Nucleus accumbens (tissue), 56 donors: ENCODE results near the gene PLTP.
A peak's percentile ranks its signal among the peaks of the same experiment; 100 is the strongest.
"Not testable (repeated sequence)": the region's sequence is repeated elsewhere in the genome, so short reads cannot be mapped to it uniquely, and the experiment has no call there.

Experiments used
- DNase-seq, 56 donors: peaks; one replicate each; lab custom pipeline; 2025; lab: John Stamatoyannopoulos, UW

Gene PLTP, protein sequence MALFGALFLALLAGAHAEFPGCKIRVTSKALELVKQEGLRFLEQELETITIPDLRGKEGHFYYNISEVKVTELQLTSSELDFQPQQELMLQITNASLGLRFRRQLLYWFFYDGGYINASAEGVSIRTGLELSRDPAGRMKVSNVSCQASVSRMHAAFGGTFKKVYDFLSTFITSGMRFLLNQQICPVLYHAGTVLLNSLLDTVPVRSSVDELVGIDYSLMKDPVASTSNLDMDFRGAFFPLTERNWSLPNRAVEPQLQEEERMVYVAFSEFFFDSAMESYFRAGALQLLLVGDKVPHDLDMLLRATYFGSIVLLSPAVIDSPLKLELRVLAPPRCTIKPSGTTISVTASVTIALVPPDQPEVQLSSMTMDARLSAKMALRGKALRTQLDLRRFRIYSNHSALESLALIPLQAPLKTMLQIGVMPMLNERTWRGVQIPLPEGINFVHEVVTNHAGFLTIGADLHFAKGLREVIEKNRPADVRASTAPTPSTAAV

DNA sequence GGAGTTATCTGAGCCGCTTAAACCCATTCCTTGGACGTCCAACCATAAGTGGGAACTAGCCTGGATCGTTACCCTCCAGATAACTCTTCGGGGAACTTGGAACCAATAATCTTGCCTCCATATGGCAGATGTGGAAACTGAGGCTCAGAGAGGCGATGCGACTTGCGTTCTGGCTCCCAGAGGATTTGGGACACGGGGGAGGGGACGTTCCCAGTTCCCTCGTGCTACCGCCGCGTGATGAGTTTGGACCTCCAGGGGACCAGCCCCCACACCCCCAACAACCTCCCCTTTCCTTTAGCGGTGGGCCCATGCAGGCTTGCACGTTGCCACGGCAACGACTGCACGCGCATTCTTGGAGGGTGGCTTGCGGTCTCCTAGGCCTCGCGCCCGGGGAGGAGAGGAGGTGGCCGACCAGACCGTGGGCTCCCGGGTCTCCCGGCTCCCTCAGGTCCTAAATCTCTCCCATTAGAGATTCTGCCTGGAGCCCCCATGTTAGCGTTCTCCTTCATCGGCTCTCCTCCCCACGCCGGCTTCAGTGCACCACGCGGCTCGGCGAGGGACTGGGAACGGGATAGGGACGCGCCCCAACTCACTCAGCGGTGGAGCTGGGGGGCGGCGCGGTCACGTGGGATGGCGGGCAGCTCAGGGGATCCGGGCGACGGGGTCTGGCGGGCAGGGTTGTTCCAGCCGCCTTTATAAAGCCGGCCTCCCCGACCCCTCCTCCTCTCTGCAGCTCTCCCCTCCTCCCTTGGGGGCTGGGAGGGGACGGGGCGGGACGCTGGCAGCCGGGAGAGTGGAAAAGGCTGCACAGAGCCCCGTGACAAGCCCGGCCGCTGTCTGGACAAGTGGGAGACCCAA is at the start of gene PLTP:
TSS of gene PLTP (minus strand) at position 670 of the 858 bp plus-strand sequence. CDS start 703 bp downstream, outside the sequence.
- peak in 52 of 56 donors; percentile 22 to 86 (median 60) for DNase-seq

DNA sequence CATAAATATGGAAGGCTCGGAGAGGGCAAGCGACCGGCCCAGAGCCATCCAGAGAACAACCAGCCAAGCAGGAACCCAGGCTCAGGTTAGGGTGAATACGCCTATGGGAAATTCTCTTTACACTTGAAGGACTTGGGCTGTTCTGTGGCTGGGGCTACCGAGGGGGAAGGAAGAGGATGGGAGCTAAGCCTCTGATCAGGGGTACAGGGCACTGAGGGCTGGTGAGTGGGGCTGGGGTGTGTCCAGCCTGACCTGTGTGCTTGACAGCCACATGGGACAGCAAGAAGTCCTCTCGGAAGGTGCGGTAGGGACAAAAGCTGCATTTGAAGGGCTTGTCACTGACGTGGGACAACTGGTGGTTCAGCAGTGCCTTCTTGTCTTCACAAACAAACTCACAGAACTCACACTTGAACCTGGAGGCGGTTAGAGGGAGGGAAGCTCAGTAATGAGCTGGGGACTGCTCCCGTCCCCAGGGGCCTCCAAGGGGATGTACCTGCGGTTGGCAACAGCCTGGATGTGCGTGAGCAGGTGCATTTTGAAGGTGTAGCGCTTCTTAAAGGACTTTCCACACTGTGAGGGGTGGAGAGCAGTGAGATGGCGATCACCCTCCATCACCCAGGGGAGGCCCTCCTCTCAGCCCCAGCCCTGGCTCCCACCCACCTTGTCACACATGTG is 48.1 kb upstream of the PLTP start:
- no peak for DNase-seq

DNA sequence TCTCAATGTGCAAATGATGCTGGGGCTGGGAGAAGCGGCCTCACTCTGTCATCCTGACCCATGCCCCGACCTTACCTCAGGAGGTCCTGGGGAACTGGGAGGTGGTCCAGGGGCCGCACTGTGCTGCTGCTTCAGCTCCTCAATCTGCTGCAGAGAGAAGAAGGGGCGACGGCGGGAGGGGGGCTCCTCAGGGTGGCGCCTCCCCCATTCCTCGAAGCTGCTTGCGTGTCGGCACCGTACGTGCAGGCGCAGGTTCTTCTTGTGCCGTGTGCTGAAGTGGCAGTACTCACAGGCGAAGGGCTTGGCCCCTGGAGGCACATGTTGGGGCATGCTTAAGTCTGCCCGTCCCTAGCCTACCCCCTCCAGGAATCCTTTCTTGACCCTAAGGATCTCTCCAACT is 47.2 kb upstream of the PLTP start:
- no peak for DNase-seq

DNA sequence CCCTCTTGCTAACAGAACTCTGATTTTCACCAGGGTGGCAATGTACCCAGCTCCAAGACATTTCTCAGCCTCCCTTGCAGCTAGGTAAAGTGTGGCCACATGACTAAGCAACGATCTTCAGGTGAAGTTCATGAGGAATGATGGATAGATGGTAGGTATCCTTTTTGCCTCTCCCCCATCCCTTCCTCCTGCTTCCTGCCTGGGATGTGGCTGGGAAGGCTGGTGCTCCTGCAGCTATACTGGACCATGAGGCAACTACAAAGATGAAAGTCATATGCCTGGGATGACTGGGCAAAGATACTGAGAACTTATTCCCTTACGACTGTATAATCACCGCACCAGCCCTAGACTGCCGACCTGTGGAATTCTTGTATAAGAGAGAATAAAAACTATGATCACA is 46.6 kb upstream of the PLTP start:
- no peak for DNase-seq

DNA sequence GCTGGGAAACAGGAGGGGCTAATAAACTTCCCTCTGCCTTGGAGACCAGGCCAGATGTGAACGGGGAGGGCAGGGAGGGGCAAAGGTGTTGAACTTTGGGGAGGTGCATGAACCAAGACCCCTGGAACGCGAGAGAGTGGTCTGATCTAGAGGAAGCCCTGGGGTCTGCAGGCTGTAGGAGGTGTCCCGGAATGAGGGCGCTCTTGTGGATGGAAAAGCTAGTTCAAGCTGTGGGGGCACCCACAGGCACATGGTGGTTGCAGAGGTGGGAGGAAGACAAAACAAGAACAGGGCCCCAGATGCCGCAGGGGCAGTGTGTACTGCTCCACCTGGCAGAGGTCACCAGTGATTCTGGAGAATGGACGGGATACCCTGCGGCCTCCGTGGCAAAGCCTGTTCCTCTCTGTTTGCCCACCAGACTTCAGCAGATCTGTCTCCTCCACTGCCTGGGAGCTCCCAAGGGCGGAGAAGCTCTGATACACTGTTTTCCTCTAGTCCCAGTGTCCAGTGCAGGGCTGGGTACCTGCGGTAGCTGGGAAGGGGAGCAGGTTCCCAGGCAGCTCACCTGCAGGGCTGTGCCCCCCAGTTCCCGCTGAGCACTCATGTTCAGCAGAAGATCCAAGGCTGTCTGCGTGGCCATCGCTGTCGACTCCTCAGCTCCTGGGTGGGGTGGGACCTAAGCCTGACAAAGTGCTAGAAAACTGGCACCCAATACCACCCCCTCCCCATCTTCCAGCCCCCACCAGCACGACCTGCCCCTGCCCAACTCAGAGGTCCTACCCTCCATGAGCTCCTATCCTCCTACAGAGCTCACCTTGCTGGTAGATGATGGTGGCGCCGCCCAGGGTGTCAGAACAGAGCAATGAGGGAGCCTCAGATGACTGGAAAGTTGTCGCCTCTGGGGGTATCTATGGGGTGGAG is 45.3 kb upstream of the PLTP start:
- DNase-seq, result no peak

DNA sequence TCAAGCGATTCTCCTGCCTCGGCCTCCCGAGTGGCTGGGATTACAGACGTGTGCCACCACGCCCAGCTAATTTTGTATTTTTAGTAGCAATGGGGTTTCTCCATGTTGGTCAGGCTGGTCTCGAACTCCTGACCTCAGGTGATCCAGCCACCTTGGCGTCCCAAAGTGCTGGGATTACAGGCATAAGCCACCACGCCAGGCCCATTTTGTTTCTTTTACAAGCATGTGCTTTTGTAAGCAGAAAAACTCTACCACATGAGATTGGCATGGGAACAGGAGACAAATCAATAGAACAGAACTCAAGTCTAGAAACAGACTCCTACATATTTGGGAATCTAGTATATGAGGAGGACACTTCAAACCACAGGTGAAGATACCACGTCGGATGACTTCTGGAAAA is 44.4 kb upstream of the PLTP start:
- DNase-seq, result not testable (repeated sequence)

DNA sequence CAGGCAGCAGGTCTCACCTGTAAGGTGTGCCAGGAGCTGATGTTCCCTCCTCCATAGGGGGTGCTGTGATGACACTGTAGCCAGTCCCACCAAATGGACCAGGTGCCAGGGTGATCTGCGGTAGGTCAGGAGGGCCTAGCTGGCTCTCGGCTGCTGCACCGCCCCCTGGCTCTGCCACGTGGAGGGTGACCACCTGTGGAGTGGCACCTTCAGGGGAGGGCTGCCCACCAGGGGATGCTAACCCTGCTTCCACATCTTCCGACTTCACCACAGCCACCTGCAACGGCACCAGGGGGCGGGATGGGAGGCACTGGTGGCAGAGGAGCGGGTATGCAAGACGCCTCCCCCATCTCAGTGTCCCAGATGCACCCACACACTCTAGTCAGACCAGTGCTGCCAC is 41.7 kb upstream of the PLTP start:
- no peak for DNase-seq

DNA sequence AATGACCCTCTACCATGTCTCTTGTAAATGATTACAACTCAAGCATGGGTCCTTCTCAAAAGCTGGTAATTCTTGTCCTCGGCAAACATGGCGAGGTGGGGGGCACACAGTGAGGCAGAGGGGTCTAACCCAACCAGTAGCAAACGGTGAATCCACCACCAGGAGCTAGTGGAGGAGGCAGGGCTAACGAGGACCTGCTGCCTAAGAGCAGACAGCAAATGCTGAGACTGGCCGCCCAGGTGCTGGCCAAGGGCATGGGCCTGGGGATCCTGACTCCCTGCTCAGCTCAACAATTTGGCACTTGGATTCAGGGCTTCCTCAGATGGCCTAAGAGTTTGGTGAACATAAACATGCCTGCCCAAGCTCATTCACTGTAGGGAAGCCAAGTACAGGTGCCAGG is 40.9 kb upstream of the PLTP start:
- DNase-seq, result no peak

DNA sequence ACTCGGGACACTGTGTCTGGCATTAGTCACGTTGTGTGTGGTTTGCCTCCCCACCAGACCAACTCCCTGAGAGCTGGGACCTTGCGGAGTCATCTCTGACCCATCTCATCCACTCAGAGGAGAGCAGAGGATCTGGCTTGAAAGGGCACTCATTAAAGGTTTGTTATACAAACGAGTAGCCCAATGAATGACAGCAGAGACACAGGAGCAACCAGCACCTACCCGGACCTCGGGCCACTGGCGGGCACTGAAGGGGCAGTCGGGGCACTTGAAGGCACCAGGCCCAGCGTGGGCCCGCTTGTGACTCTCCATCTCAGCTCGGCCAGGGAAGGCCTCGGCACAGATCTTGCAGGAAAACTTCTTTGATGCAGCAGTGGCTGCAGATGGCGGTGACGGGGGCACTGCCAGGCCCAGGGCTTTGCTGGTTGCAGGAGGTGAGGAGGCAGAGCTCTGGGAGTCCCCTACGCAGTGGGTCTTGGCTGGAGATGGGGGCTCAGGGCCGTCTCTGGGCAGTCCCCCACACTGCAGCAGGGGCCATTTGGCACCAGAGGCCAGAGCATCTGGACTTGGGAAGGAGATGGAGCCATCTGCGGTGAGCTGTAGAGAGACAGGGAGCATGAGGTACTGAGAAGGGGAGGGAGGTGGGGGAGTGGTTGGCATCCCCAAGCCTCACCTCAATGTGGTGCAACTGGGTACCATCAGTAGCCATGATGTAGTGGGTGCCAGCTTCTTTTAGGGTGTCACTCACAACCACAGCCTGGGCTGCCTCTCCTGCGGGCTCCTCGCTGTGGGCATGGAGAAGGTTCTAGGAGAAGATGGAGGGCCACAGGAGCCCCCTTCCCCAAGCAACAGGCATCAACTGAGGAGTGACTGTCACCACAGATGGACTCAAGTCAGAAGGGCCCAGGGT is 40.2 kb upstream of the PLTP start:
- DNase-seq, result no peak

DNA sequence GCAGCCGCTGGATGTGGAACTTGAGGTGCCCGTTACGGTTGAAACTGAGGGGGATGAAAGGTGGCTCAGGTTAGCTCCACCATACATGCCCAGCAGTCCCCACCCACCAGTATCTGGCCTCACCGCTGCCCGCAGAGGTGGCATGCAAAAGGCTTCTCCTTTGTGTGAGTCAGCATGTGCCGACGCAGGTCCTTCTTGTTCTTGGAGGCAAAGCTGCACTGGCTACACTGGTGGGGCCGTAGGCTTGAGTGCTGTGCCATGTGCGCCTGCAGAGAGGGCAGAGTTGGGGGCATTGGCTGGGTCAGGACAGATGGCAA is 38.3 kb upstream of the PLTP start:
- DNase-seq, result no peak

DNA sequence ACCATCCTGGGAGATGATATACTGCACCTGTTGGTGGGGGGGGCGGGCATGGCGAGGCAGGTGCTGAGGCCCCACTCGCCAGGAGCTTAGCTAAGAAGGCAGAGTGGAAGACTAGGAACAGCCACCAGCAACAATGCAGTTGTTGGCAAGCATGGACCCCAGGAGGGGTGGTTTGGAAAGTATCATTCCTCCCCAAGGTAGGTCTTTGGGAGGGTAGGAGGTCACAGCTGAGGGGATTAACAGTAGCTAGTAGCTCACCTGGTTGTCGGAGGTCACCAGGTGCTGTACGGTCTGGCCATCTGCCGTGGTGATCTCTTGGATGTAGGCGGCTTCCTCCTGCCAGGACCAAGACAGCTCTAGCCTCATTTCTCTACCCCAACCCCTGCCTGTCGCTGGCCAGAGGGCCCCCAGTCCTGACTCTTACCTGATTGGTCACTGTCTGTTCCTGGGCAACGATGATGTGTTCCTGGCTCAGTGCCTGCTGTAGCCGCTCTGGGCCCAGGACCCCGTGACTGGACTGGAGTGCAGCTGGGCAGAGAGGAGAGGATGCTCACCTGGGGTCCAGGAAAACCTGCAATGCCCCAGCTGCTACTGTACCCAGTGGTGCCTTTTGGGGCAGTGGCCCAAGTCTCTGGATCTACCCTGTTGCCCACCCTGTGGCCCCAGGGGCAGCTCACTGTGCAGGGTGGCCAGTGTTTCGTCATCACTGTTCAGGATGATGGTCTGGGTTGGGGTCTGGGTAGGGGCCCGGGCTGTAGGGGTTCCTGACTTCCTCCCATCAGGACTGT is 37.8 kb upstream of the PLTP start:
- DNase-seq, result no peak

DNA sequence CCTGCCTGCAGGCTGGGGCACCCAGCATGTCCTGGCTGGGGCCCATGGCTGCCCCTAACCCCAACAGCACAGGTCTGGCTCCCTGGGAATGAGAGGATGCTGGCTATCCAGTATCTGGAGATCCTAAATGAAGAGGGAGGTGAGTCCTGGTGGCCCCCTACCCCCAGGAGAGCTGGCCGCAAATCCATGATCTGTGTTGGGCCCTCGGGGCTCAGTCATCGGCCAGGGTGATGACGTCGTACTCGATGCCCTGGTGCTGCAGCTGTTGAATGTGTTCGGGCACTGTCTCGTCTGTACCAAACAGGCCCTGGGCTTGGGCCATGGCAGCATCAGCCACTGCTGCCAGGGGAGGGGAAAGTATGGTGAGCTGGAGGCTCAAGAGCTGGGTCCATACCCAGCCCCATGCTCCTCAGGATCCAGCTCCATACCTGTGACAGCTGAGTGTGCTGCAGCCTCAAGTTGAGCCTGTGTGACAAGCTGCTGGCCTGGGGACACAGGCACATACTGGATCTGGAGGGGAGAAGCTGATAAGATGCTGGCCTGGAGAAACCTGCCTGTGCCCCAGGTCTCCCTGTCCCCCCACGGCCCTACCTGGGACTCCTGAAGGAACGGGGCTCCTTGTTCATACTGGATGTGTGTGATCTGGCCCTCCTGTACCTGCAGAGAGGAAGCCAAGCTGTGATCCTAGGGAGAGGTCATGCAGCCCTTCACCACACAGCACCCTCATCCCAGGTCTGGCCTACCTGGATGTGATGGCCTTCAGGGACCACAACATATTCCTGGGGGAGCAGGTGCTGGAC is 37.0 kb upstream of the PLTP start:
- DNase-seq, result peak in 1 of 56 donors; percentile 22

DNA sequence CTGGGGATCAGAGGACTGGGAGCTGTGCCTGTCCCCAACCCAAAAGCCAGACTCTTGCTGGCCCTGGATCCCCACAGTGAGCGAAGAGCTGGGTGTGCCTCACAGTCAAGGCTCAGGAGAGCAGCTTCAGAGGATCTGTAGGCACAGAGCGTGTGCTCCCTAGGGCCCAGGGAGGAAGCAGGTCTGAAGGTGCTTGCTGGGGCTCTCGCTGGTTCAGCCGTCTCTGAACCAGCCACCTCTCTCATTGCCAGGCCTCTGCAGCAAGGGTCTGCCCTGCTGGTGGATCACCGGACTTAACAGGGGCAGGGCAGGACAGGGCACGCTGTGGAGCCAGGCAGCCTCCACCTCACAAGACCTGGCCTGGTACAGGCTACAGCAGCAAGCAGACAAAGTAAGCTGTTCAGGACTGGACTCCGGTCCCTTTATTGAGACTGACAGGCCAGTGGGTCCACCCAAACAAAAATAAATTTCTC is 36.3 kb upstream of the PLTP start:
- no peak for DNase-seq

DNA sequence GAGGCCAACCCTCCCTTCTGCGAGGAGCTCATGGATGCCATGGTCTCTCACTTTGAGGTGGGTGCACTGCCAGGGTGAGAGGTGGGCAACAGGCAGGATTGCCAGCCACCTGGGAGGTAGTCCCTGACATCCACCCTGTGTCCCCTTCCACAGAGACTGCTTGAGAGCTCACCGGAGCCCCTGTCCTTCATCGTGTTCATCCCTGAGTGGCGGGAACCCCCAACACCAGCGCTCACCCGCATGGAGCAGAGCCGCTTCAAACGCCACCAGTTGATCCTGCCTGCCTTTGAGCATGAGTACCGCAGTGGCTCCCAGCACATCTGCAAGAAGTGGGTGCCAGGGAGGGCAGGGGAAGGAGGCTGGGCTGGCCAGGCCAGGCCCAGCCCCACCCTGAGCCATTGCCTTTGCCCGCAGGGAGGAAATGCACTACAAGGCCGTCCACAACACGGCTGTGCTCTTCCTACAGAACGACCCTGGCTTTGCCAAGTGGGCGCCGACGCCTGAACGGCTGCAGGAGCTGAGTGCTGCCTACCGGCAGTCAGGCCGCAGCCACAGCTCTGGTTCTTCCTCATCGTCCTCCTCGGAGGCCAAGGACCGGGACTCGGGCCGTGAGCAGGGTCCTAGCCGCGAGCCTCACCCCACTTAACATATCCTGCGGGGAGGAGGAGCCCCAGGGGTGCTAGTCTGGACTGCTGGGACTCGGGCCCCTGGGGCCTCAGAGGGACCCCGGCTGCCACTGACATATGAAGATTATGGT is 35.3 kb upstream of the PLTP start:
- no peak for DNase-seq

DNA sequence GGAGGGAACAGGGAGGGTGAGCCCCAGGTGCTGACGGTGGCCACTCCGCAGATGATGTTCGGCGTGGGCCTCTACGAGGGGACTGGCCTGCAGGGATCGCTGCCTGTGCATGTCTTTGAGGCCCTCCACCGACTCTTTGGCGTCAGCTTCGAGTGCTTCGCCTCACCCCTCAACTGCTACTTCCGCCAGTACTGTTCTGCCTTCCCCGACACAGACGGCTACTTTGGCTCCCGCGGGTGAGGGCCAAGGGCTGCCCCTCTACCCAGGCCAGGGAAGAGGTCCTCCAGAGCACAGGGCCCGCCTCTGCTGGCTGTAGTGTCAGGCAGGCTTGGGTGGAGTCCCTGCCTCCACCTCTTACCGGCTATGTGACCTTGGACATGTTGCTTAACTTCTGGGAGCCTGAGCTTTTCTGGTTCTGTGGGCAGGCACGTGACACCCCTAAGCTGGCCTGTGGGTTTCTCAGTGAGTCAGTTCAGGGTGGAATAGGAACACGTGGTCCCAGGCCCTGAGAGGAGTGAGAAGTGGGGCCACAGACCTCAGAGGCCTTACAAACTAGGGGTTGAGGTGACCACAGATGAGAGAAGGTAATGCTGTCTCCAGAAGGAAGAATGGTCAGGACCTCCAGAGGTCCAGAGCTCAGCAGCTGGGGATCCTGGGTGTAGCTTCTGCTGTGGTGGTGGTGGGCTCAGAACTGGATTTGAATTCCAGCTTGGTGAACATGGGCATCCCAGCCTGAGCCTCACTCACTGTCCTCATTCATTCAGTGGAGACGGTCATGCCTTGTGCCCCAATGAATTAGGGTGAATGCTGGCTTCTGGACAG is 34.4 kb upstream of the PLTP start:
- peak in 2 of 56 donors; percentile 14 to 26 for DNase-seq
